ENCODE data around the gene MOV10L1.
"Not testable (repeated sequence)": the region's sequence is repeated elsewhere in the genome, so short reads cannot be mapped to it uniquely, and the experiment has no call there.

The MOV10L1 gene

GRCh38 chr22:50200461-50201190, 110.8 kb downstream of the MOV10L1 start, which contains the start of gene SELENOO:
SELENOO (plus strand) TSS chr22:50201011; CDS start chr22:50201037, 26 bp downstream.
- DNase-seq (ENCODE audit: low read depth in 2 of 2, low spot score in 1 of 2): peak; percentile 76 to 78

GRCh38 chr22:50201191-50202129, 111.7 kb downstream of the MOV10L1 start:
- DNase-seq (ENCODE audit: low read depth in 2 of 2, low spot score in 1 of 2): no peak

GRCh38 chr22:50202130-50202666, 112.4 kb downstream of the MOV10L1 start:
- no peak for DNase-seq (ENCODE audit: low read depth in 2 of 2, low spot score in 1 of 2)

GRCh38 chr22:50203288-50203687, 113.5 kb downstream of the MOV10L1 start:
- no peak for DNase-seq (ENCODE audit: low read depth in 2 of 2, low spot score in 1 of 2)

GRCh38 chr22:50204571-50204970, 114.8 kb downstream of the MOV10L1 start:
- DNase-seq (ENCODE audit: low read depth in 2 of 2, low spot score in 1 of 2): no peak

GRCh38 chr22:50204998-50205397, 115.2 kb downstream of the MOV10L1 start:
- not testable (repeated sequence) for DNase-seq (ENCODE audit: low read depth in 2 of 2, low spot score in 1 of 2)

GRCh38 chr22:50205781-50206569, 116.2 kb downstream of the MOV10L1 start:
- no peak for DNase-seq (ENCODE audit: low read depth in 2 of 2, low spot score in 1 of 2)

- no peak for DNase-seq (ENCODE audit: low read depth in 2 of 2, low spot score in 1 of 2)
Observed at GRCh38 chr22:50206599-50206998, 116.8 kb downstream of the MOV10L1 start.

- DNase-seq (ENCODE audit: low read depth in 2 of 2, low spot score in 1 of 2): no peak
Observed at GRCh38 chr22:50207383-50208140, 117.8 kb downstream of the MOV10L1 start.

- DNase-seq (ENCODE audit: low read depth in 2 of 2, low spot score in 1 of 2): no peak
Observed at GRCh38 chr22:50208430-50208938, 118.7 kb downstream of the MOV10L1 start.

- no peak for DNase-seq (ENCODE audit: low read depth in 2 of 2, low spot score in 1 of 2)
Observed at GRCh38 chr22:50208939-50209892, 119.4 kb downstream of the MOV10L1 start.

GRCh38 chr22:50209893-50210292, 120.1 kb downstream of the MOV10L1 start:
- peak; percentile 36 to 54 for DNase-seq (ENCODE audit: low read depth in 2 of 2, low spot score in 1 of 2)

- DNase-seq (ENCODE audit: low read depth in 2 of 2, low spot score in 1 of 2): no peak
Observed at GRCh38 chr22:50210378-50211139, 120.8 kb downstream of the MOV10L1 start.

- DNase-seq (ENCODE audit: low read depth in 2 of 2, low spot score in 1 of 2): no peak
Observed at GRCh38 chr22:50211147-50211546, 121.3 kb downstream of the MOV10L1 start.

Measured in stimulated activated CD8-positive, alpha-beta memory T cell treated with anti-CD3 and anti-CD28 coated beads, Interleukin-4, amount 100 ng/mL, for 1 hour (primary cell).